HG03025 (cell line): ENCODE results near the gene FOXO3B.
"Not testable (repeated sequence)": the region's sequence is repeated elsewhere in the genome, so short reads cannot be mapped to it uniquely, and the experiment has no call there.

Experiments
- ATAC-seq: cut with Tn5 transposase; IDR thresholded peaks from one replicate; pipeline ENCODE4 v1.9.1; 2021; ENCODE audit warnings: mild to moderate bottlenecking, moderate library complexity; ENCODE audit not compliant: unreplicated experiment, low FRiP score

FOXO3B gene

DNA sequence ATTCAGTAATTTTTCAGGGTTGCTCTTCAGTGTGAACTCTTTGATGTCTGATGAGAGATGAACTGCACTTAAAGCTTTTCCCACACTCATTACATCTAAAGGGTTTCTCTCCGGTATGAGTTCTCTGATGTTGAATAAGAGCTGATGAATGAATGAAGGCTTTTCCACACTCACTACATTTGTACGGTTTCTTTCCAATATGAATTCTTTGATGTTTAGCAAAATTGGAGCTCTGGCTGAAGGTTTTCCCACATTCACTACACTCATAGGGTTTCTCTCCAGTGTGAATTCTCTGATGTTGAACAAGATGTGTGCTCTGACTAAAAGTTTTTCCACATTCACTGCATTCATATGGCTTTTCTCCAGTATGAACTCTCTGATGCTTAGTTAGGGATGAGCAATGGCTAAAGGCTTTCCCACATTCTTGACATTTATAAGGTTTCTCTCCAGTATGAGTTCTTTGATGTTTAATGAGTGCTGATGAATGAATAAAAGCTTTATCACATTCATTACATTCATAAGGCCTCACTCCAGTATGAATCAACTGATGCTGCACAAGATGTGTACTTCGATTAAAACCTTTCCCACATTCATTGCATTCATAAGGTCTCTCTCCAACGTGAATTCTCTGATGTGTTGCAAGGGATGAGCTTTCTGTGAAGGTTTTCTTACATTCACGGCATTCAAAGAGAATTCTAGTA lies 20.0 kb downstream of the FOXO3B start:
- not testable (repeated sequence) for ATAC-seq

DNA sequence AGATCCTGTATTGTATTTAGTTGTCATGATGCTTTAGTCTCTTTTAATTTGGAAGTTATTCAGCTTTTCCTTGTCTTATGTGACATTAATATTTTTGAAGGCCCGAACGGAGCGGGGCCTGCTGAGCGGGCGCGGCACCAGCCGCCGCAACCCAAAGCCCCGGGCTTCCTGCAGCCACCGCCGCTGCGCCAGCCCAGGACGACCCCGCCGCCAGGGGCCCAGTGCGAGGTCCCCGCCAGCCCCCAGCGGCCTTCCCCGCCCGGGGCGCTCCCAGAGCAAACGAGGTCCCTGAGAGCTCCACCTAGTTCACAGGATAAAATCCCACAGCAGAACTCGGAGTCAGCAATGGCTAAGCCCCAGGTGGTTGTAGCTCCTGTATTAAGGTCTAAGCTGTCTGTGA lies 32.0 kb downstream of the FOXO3B start:
- ATAC-seq: not testable (repeated sequence)

DNA sequence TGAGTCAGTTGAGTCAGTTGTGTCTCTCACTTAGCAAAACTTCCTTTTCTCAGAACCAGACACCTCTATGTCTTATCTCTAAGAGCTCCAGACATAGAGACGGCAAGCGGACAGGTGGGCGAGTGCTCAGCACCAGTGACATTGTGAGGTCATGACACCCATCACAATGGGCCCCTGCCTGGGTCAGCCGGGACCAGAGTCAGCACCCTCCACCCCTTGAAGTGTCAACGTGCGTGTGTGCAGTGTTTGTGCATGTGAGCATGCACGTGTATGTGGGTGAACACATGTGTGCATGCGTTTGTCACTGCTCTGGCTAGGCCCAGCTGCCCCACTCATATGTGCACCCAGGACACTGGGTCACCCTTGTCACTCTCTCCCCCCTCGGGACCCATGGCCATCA lies 37.8 kb downstream of the FOXO3B start, which contains the start of gene TBC1D28:
Gene TBC1D28 (minus strand): TSS at position 101 of the 400 bp plus-strand sequence. CDS start 3,039 bp downstream, outside the sequence.
- not testable (repeated sequence) for ATAC-seq

DNA sequence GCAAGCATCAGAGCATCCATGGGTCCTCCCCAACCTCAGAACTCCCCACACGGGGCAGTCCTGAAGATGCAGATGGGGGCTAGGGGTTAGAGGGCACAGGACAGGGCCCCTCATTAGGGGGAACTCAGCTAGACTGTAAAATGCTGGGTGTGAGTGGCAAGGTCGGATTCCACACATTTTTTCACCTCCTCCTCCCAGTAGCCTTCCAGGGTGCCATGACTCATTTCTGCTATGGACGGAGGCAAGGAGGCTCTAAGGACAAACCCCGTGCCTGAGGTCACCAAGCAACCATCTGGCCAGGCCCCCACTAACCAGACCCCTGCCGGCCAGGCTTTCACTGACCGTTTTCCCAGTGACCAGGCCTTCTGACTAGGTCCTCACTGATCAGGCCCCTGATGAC lies 39.0 kb downstream of the FOXO3B start:
- ATAC-seq: not testable (repeated sequence)

DNA sequence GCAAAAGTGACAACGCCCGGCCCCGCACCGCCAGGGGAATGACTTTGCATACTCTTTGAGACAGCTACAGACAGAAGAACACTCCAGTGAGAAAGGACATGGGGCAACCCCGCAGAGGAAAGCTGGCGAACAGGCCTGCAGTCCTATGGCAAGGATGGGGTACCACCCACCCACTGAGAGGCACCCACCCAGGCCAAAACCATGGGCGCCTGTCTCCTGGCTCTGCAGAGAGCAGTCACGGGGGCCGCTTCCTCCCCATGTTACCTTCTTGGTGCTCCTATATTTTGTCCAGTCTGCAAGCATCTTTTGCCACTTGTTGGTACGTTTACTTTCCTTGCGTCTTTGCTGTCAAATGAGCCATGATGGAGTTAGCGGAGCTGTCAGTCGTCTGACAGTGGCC lies 43.8 kb downstream of the FOXO3B start:
- ATAC-seq: not testable (repeated sequence)

DNA sequence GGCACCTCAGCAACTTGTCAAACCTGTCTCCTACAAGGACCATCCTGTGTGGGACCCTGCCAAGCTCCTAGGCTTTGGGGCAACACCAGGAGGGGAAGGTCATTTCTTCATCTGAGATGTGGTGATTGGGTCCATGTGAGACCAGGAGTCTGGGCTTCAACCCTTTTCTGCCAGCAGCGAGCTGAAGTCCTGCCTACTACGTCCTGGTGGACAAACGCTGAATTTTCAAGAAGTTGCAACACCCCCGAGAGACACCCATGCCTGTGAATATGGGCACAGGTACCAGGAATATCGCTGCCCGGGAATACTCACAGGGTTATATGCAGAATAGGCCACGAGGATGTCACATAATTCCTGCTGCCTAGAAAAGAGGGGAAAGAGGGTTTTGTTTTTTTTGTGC lies 45.9 kb downstream of the FOXO3B start:
- not testable (repeated sequence) for ATAC-seq

DNA sequence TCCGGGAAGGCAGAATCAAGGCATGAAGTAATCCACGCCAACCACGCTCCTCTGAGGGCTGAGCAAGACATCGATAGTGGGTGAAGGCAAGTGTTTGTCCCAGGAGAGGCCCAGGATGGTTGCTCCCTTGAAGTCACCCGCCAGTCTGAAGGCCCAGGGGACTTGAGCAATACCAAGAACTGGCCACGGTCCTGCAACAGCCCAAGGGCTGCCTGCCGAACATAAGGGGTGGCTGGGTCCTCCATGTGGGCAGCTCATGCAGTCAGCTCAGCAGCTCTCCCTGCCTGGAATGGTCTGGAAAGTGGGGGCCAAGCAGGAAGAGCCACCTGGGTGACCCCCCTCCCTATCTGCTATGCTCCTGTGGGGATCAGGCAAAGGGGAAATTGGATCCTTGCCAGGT lies 46.3 kb downstream of the FOXO3B start:
- ATAC-seq: not testable (repeated sequence)

DNA sequence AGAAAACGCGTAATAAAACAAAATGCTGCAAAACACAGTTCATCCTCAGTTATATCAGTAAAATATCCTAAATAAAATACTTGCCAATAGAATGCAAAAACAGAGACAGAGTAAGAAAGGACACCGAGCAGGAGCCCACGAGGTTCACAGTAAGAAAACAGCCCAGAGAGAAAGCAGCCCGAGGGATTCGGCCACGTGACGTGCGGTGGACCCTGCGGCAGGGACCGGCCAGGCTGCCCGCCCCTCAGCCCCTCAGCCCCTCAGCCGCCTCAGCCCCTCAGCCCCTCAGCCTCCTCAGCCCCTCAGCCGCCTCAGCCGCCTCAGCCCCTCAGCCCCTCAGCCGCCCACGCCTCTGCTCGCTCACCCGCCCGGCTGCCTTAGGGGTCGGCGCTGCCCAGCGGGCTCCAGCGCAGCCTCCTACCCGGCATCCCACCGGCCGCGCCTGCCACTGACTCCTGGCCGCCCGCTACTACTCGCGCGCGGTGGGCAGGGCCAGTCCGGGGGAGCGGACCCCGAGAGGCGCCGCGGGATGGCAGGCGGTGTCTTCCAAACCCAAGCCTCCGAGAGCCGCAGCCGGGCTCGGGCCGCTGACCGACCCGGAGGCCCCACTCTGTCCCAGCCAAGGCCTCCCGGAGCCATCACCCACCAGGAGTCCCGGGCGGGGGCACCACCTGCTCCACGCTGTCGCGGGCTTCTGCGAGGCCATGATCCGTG lies 47.4 kb downstream of the FOXO3B start:
- not testable (repeated sequence) for ATAC-seq
